ENCODE measurements around the gene PRDX2.

PRDX2 gene

DNA sequence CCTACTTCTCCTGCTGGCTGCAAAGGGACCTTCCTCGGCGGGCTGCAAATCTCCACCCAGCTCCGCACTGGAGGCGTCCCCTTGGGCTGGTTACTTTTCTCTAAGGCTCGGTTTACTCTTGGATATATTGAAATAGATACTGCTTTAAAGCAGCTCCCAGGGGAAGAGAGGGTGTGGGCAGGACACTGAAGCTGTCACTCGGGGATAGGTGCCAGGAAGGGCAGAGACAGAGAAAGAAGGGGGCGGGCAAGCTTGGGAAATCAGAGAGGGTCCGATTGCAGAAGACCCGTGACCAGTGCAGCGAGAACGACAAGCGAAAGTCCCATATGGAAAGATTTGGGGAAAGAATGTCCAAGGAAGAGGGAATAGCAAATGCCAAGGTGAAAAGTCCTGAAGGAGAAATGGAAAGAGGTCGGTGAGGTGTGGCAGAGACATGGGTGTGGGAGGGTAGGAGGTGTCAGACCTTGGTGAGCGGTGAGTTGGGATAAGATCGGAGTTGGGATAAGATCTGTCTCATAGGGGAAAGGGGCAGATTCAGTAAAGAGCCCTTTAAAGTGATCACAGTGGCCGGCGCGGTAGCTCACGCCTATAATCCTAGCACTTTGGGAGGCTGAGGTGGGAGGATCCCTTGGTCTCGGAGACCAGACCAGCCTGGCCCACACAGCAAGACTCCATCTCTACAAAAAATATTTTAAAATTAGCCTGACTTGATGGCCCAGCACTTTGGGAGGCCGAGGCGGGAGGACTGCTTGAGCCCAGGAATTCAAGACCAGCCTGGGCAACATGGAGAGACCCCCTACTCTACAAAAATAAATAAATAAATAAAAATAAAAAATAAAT, 887 bp upstream of the PRDX2 start:
- Histone ChIP-seq H3K4me1 (ENCODE audit: control insufficient read depth in 1 of 2, insufficient read depth in 2 of 2, low read length in 2 of 2) (peaks cover 11 to 21% of the 10 kb centered on the region in 2 experiments), H3K4me2 (ENCODE audit: low read length) (peak overlapping the region; percentile 92), H3K18ac (ENCODE audit: low read length) (no peak overlapping the region), H3K9ac (ENCODE audit: low read length) (no peak overlapping the region), H3K4me3 (ENCODE audit: low read depth, low read length) (peak overlapping the region; percentile 94), H4K12ac (ENCODE audit: low read depth, low read length) (no peak overlapping the region), H3K9me3 (ENCODE audit: insufficient read depth, low read depth, low read length) (no peaks in the 10 kb centered on the region), H2BK120ac (ENCODE audit: insufficient read depth, low read length, poor library complexity) (no peak overlapping the region), H2AK5ac (ENCODE audit: low read length) (no peak overlapping the region), H3K79me2 (ENCODE audit: control insufficient read depth, insufficient read depth, low read length, poor library complexity) (peaks cover 9% of the 10 kb centered on the region), H2AFZ (ENCODE audit: insufficient read depth, low read length, poor library complexity) (peak overlapping the region; percentile 88), H3K79me1 (ENCODE audit: low read length) (peaks cover 11% of the 10 kb centered on the region), H3K27me3 (ENCODE audit: insufficient read depth, low read length) (no peaks in the 10 kb centered on the region), H4K91ac (ENCODE audit: low read depth, low read length) (no peak overlapping the region), H3K36me3 (ENCODE audit: control insufficient read depth in 1 of 2, insufficient read depth in 2 of 2, low read length in 2 of 2) (peaks cover 16 to 19% of the 10 kb centered on the region in 2 experiments), H3K14ac (ENCODE audit: low read length) (no peak overlapping the region), H4K8ac (ENCODE audit: low read depth, low read length) (peak overlapping the region; percentile 19), H3K23ac (ENCODE audit: low read length) (no peak overlapping the region), H3K27ac (ENCODE audit: low read depth, low read length) (no peak overlapping the region), H2BK5ac (ENCODE audit: low read depth, low read length, poor library complexity) (no peak overlapping the region), H2BK12ac (ENCODE audit: low read length) (no peak overlapping the region), H3K4ac (ENCODE audit: low read depth, low read length) (no peak overlapping the region)
- WGBS (ENCODE audit: extremely low coverage, insufficient coverage, insufficient read length) = no CpG with 5 or more reads among the region's 22 CpGs
- DNase-seq = peak in 1 of 2 donors; percentile 45

DNA sequence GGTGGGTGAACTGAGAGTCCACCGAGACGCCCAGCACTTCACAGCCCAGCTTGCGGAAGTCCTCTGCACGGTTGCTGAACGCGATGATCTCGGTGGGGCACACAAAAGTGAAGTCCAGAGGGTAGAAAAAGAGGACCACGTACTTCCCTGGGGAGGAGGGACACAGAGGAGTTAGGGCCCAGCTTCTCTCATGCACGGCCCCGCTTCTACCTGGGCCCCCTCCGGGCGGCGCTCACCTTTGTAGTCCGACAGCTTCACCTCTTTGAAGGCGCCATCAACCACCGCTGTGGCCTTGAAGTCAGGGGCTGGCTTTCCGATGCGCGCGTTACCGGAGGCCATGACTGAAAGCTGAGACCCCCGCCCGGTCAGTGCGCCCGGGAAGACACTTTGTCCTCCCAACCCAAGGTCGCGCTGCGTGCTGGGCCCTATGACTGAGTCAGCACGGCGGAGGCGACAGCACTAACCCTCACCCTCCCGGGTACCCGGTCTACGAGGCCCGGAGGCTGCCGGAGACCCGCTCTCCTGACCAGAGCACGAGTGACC, 606 bp downstream of the PRDX2 start:
- no peak overlapping the region for H2AK5ac ChIP-seq (ENCODE audit: low read length)
- H3K36me3 ChIP-seq (ENCODE audit: control insufficient read depth in 1 of 2, insufficient read depth in 2 of 2, low read length in 2 of 2) = peaks cover 17% of the 10 kb centered on the region in 2 experiments
- peak overlapping the region; percentile 92 for H3K4me2 ChIP-seq (ENCODE audit: low read length)
- peak overlapping the region; percentile 87 for H3K9ac ChIP-seq (ENCODE audit: low read length)
- no peak overlapping the region for H2BK5ac ChIP-seq (ENCODE audit: low read depth, low read length, poor library complexity)
- no peaks in the 10 kb centered on the region for H3K27me3 ChIP-seq (ENCODE audit: insufficient read depth, low read length)
- peaks cover 4 to 11% of the 10 kb centered on the region in 2 experiments for H3K4me1 ChIP-seq (ENCODE audit: control insufficient read depth in 1 of 2, insufficient read depth in 2 of 2, low read length in 2 of 2)
- no peak overlapping the region for H3K23ac ChIP-seq (ENCODE audit: low read length)
- peak overlapping the region; percentile 0 for H2BK120ac ChIP-seq (ENCODE audit: insufficient read depth, low read length, poor library complexity)
- H3K4me3 ChIP-seq (ENCODE audit: low read depth, low read length) = peak overlapping the region; percentile 94
- H3K18ac ChIP-seq (ENCODE audit: low read length) = peak overlapping the region; percentile 13
- peak overlapping the region; percentile 19 for H2AFZ ChIP-seq (ENCODE audit: insufficient read depth, low read length, poor library complexity)
- peaks cover 6% of the 10 kb centered on the region for H3K79me1 ChIP-seq (ENCODE audit: low read length)
- H3K79me2 ChIP-seq (ENCODE audit: control insufficient read depth, insufficient read depth, low read length, poor library complexity) = peaks cover 6% of the 10 kb centered on the region
- peak overlapping the region; percentile 25 for H3K14ac ChIP-seq (ENCODE audit: low read length)
- peak overlapping the region; percentile 63 for H4K8ac ChIP-seq (ENCODE audit: low read depth, low read length)
- no CpG with 5 or more reads among the region's 38 CpGs for WGBS (ENCODE audit: extremely low coverage, insufficient coverage, insufficient read length)
- no peak overlapping the region for H3K27ac ChIP-seq (ENCODE audit: low read depth, low read length)
- H3K4ac ChIP-seq (ENCODE audit: low read depth, low read length) = peak overlapping the region; percentile 20
- no peaks in the 10 kb centered on the region for H3K9me3 ChIP-seq (ENCODE audit: insufficient read depth, low read depth, low read length)
- no peak overlapping the region for H2BK12ac ChIP-seq (ENCODE audit: low read length)
- H4K12ac ChIP-seq (ENCODE audit: low read depth, low read length) = peak overlapping the region; percentile 3
- peak overlapping the region; percentile 54 for H4K91ac ChIP-seq (ENCODE audit: low read depth, low read length)
- DNase-seq = peak in 1 of 2 donors; percentile 32

DNA sequence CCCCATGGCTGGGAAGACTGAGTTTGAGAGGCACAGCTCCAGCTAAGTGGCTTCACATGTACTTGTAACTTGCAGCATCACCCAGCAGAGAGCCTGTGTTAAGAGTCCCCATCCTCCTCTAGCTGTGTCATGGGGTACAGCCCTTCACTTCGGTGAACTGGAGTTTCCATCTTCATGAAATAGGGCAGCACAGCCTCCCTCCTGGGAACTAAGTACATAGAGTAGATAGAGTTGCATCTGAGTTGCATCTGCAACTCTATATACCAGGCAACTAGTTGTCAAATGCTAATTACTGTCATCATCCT, 1.2 kb downstream of the PRDX2 start:
- Histone ChIP-seq H3K27ac (ENCODE audit: low read depth, low read length) (no peak overlapping the region), H3K4me2 (ENCODE audit: low read length) (peak overlapping the region; percentile 92), H3K4me1 (ENCODE audit: control insufficient read depth in 1 of 2, insufficient read depth in 2 of 2, low read length in 2 of 2) (peaks cover 4 to 9% of the 10 kb centered on the region in 2 experiments), H3K18ac (ENCODE audit: low read length) (no peak overlapping the region), H3K36me3 (ENCODE audit: control insufficient read depth in 1 of 2, insufficient read depth in 2 of 2, low read length in 2 of 2) (peaks cover 17% of the 10 kb centered on the region in 2 experiments), H3K4me3 (ENCODE audit: low read depth, low read length) (no peak overlapping the region), H3K79me2 (ENCODE audit: control insufficient read depth, insufficient read depth, low read length, poor library complexity) (peaks cover 6% of the 10 kb centered on the region), H4K91ac (ENCODE audit: low read depth, low read length) (no peak overlapping the region), H3K79me1 (ENCODE audit: low read length) (peaks cover 6% of the 10 kb centered on the region), H2BK5ac (ENCODE audit: low read depth, low read length, poor library complexity) (no peak overlapping the region), H3K23ac (ENCODE audit: low read length) (no peak overlapping the region), H2BK120ac (ENCODE audit: insufficient read depth, low read length, poor library complexity) (no peak overlapping the region), H3K27me3 (ENCODE audit: insufficient read depth, low read length) (no peaks in the 10 kb centered on the region), H3K4ac (ENCODE audit: low read depth, low read length) (no peak overlapping the region), H3K9ac (ENCODE audit: low read length) (no peak overlapping the region), H2AK5ac (ENCODE audit: low read length) (no peak overlapping the region), H4K12ac (ENCODE audit: low read depth, low read length) (no peak overlapping the region), H2BK12ac (ENCODE audit: low read length) (no peak overlapping the region), H4K8ac (ENCODE audit: low read depth, low read length) (no peak overlapping the region), H2AFZ (ENCODE audit: insufficient read depth, low read length, poor library complexity) (no peak overlapping the region), H3K14ac (ENCODE audit: low read length) (no peak overlapping the region), H3K9me3 (ENCODE audit: insufficient read depth, low read depth, low read length) (no peaks in the 10 kb centered on the region)
- no peak for DNase-seq
- WGBS (ENCODE audit: extremely low coverage, insufficient coverage, insufficient read length) = no CpG with 5 or more reads among the region's 1 CpG

DNA sequence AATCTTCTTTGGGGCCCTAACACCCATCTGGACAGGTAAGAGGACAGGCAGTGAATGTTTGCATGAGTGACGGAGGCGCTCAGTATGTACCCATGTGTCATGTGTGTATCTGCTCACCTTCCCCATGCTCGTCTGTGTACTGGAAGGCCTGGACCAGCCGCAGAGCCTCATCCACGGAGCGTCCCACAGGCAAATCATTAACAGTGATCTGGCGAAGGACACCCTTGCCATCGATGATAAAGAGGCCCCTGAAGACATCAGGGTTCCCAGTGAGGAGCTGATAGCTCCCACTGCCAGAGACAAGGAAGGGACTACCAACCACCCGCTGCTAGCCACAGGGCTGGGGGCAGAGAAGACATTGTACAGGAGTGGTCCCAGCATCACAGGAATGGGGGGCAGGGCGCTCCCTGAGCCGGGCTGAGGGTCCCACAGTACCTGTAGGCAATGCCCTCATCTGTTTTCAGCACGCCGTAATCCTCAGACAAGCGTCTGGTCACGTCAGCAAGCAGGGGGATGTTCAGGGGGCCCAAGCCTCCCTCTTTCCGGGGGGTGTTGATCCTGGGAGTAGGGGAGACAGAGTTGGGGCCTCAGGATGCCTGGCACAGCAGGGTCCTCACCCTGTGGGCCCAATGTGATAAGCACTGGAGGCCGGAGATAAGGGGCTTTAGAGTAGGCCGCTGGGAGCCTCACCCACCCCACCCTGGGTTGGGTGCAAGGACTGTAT, 1.7 kb downstream of the PRDX2 start:
- no peak overlapping the region for H2BK5ac ChIP-seq (ENCODE audit: low read depth, low read length, poor library complexity)
- H3K4ac ChIP-seq (ENCODE audit: low read depth, low read length) = no peak overlapping the region
- WGBS (ENCODE audit: extremely low coverage, insufficient coverage, insufficient read length) = no CpG with 5 or more reads among the region's 18 CpGs
- H4K12ac ChIP-seq (ENCODE audit: low read depth, low read length) = no peak overlapping the region
- no peak overlapping the region for H2BK12ac ChIP-seq (ENCODE audit: low read length)
- no peak overlapping the region for H3K27ac ChIP-seq (ENCODE audit: low read depth, low read length)
- no peak overlapping the region for H3K23ac ChIP-seq (ENCODE audit: low read length)
- no peak overlapping the region for H4K91ac ChIP-seq (ENCODE audit: low read depth, low read length)
- H3K4me3 ChIP-seq (ENCODE audit: low read depth, low read length) = no peak overlapping the region
- H3K9me3 ChIP-seq (ENCODE audit: insufficient read depth, low read depth, low read length) = no peaks in the 10 kb centered on the region
- peaks cover 6% of the 10 kb centered on the region for H3K79me1 ChIP-seq (ENCODE audit: low read length)
- peak overlapping the region; percentile 92 for H3K4me2 ChIP-seq (ENCODE audit: low read length)
- H3K79me2 ChIP-seq (ENCODE audit: control insufficient read depth, insufficient read depth, low read length, poor library complexity) = peaks cover 6% of the 10 kb centered on the region
- H3K36me3 ChIP-seq (ENCODE audit: control insufficient read depth in 1 of 2, insufficient read depth in 2 of 2, low read length in 2 of 2) = peaks cover 17% of the 10 kb centered on the region in 2 experiments
- peaks cover 4 to 9% of the 10 kb centered on the region in 2 experiments for H3K4me1 ChIP-seq (ENCODE audit: control insufficient read depth in 1 of 2, insufficient read depth in 2 of 2, low read length in 2 of 2)
- H3K27me3 ChIP-seq (ENCODE audit: insufficient read depth, low read length) = no peaks in the 10 kb centered on the region
- no peak for DNase-seq
- H2AFZ ChIP-seq (ENCODE audit: insufficient read depth, low read length, poor library complexity) = no peak overlapping the region
- H4K8ac ChIP-seq (ENCODE audit: low read depth, low read length) = no peak overlapping the region
- H3K14ac ChIP-seq (ENCODE audit: low read length) = no peak overlapping the region
- no peak overlapping the region for H3K9ac ChIP-seq (ENCODE audit: low read length)
- H2BK120ac ChIP-seq (ENCODE audit: insufficient read depth, low read length, poor library complexity) = no peak overlapping the region
- H2AK5ac ChIP-seq (ENCODE audit: low read length) = no peak overlapping the region
- no peak overlapping the region for H3K18ac ChIP-seq (ENCODE audit: low read length)

Measured in trophoblast cell (in vitro differentiated cells and primary cell).